Ishikawa (cell line): ENCODE data around the gene RPS27L.

ENCODE experiments used
- CEBPB ChIP-seq: IDR thresholded peaks from 2 replicates; pipeline ENCODE4 v1.6.1; 2012
- CREB1 ChIP-seq: IDR thresholded peaks from 2 replicates; pipeline ENCODE4 v1.6.1; 2012; ENCODE audit warnings: low read depth
- EGR1 ChIP-seq: IDR thresholded peaks from 2 replicates; pipeline ENCODE4 v1.6.1; 2012
- EP300 ChIP-seq: IDR thresholded peaks from 2 replicates; pipeline ENCODE4 v1.6.1; 2012; ENCODE audit warnings: borderline replicate concordance
- NFIC ChIP-seq: IDR thresholded peaks from 2 replicates; pipeline ENCODE4 v1.6.1; 2012
- RAD21 ChIP-seq: IDR thresholded peaks from 2 replicates; pipeline ENCODE4 v1.6.1; 2012; ENCODE audit warnings: low read depth
- TAF1 ChIP-seq: IDR thresholded peaks from 2 replicates; pipeline ENCODE4 v1.6.1; 2012; ENCODE audit warnings: low read depth, mild to moderate bottlenecking
- TEAD4 ChIP-seq: IDR thresholded peaks from 2 replicates; pipeline ENCODE4 v1.6.1; 2012
- YY1 ChIP-seq: IDR thresholded peaks from 2 replicates; pipeline ENCODE4 v1.6.1; 2012; ENCODE audit warnings: low read depth
- TF ChIP-seq, protein P1 (sequence below): IDR thresholded peaks from 2 replicates; pipeline ENCODE4 v1.6.1; 2012; ENCODE audit warnings: low read depth, mild to moderate bottlenecking
- TF ChIP-seq, protein P2 (sequence below): IDR thresholded peaks from 2 replicates; pipeline ENCODE4 v1.6.1; 2012
- TF ChIP-seq, protein P3 (sequence below): IDR thresholded peaks from 2 replicates; pipeline ENCODE4 v1.6.1; 2012

DNA sequence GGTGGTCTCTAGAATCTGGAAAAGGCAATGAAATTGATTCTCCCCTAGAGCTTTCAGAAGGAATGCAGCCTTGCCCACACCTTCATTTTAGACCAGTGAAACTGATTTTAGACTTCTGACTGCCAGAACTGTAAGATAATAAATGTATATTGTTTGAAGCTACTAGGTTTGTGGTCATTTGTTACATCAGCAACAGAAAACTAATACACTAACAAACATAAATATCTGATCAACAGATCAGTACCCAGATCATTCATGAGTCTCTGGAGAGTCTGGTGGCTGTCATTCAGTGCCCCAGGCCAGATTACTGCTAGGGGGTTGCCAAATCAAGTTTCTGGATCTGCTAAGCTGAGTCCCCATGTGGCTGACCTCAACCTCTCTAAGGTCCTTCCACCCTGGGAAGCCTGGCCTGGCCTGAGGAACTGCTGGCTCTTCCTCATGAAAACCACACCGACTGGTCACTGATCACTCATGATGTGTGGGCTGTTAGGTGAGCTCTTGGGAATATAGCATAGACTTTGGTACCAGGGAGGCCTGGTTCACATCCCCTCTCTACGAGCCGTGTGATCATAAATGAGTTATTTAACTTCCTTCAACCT, 46.8 kb downstream of the RPS27L start:
- no peak for TF ChIP-seq TAF1
- no peak for TF ChIP-seq RAD21
- no peak for TF ChIP-seq CEBPB
- TF ChIP-seq NFIC: no peak
- no peak for TF ChIP-seq EGR1
- TF ChIP-seq, protein P1, sequence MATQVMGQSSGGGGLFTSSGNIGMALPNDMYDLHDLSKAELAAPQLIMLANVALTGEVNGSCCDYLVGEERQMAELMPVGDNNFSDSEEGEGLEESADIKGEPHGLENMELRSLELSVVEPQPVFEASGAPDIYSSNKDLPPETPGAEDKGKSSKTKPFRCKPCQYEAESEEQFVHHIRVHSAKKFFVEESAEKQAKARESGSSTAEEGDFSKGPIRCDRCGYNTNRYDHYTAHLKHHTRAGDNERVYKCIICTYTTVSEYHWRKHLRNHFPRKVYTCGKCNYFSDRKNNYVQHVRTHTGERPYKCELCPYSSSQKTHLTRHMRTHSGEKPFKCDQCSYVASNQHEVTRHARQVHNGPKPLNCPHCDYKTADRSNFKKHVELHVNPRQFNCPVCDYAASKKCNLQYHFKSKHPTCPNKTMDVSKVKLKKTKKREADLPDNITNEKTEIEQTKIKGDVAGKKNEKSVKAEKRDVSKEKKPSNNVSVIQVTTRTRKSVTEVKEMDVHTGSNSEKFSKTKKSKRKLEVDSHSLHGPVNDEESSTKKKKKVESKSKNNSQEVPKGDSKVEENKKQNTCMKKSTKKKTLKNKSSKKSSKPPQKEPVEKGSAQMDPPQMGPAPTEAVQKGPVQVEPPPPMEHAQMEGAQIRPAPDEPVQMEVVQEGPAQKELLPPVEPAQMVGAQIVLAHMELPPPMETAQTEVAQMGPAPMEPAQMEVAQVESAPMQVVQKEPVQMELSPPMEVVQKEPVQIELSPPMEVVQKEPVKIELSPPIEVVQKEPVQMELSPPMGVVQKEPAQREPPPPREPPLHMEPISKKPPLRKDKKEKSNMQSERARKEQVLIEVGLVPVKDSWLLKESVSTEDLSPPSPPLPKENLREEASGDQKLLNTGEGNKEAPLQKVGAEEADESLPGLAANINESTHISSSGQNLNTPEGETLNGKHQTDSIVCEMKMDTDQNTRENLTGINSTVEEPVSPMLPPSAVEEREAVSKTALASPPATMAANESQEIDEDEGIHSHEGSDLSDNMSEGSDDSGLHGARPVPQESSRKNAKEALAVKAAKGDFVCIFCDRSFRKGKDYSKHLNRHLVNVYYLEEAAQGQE: no peak
- TF ChIP-seq, protein P2, sequence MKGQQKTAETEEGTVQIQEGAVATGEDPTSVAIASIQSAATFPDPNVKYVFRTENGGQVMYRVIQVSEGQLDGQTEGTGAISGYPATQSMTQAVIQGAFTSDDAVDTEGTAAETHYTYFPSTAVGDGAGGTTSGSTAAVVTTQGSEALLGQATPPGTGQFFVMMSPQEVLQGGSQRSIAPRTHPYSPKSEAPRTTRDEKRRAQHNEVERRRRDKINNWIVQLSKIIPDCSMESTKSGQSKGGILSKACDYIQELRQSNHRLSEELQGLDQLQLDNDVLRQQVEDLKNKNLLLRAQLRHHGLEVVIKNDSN: no peak
- TF ChIP-seq EP300: no peak
- TF ChIP-seq TEAD4: no peak
- TF ChIP-seq CREB1: no peak
- TF ChIP-seq, protein P3, sequence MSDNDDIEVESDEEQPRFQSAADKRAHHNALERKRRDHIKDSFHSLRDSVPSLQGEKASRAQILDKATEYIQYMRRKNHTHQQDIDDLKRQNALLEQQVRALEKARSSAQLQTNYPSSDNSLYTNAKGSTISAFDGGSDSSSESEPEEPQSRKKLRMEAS: no peak
- TF ChIP-seq YY1: no peak
